Measurements from ENCODE around the gene CXCL12. TPM values are rescaled to one million over a fixed set of nuclear protein-coding genes. Genes with fewer than 3 reads are reported as not detected.

CXCL12 gene
- total RNA-seq, 4 donors from 2014 or later: 44.7 to 81.2 (median 56.9) TPM

DNA sequence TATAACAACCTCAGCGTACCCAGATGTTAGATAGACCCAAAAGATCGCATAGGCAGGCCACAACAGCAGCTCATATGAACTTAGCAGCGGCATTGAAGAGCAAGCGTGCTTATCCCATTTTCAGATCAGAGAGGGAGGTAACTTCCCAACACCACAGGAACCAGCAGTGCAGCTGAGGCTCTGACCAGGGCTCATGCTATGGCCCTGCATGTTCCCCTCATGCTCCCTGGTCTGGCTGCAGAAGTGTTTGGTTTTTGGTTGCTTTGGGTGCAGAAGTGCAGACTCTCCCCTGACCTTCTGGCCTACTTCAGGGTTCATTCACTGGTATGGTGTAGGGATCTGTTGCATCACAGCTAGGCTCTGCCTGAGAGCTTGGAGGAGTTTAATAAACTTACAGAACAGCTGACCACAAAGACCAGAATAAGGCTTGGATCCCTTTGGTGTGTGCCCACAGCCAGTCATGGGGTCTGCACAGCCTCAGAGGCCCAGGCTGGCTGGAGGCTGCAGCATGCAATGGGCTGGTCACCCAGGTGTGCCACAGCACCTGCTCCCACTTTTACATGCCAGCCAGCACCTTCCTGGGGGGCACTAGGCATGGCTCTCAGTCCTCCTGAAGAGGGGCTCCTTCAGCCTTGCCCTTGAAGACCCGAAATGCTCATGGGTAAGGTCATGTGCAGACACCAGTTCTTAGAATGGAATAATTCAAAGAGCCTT lies 9.1 kb upstream of the CXCL12 start:
- WGBS, 2 donors (ENCODE audit: low coverage in 1 of 2): 93% methylated on average over 3 of the region's 5 CpGs; no CpG with 5 or more reads in 1 of the 2 donors
- no peak for TF ChIP-seq POLR2AphosphoS5 (IDR thresholded peaks at IDR 0.05)
- TF ChIP-seq EP300 (IDR thresholded peaks at IDR 0.05): no peak
- TF ChIP-seq POLR2A (IDR thresholded peaks at IDR 0.05): no peak
- TF ChIP-seq, protein P1, sequence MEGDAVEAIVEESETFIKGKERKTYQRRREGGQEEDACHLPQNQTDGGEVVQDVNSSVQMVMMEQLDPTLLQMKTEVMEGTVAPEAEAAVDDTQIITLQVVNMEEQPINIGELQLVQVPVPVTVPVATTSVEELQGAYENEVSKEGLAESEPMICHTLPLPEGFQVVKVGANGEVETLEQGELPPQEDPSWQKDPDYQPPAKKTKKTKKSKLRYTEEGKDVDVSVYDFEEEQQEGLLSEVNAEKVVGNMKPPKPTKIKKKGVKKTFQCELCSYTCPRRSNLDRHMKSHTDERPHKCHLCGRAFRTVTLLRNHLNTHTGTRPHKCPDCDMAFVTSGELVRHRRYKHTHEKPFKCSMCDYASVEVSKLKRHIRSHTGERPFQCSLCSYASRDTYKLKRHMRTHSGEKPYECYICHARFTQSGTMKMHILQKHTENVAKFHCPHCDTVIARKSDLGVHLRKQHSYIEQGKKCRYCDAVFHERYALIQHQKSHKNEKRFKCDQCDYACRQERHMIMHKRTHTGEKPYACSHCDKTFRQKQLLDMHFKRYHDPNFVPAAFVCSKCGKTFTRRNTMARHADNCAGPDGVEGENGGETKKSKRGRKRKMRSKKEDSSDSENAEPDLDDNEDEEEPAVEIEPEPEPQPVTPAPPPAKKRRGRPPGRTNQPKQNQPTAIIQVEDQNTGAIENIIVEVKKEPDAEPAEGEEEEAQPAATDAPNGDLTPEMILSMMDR (IDR thresholded peaks at IDR 0.05): no peak
- Histone ChIP-seq H3K9me3 (no peaks in the 10 kb centered on the region), H3K4me3 (no peak overlapping the region), H3K27me3 (peaks cover 24% of the 10 kb centered on the region), H3K4me1 (no peaks in the 10 kb centered on the region), H3K27ac (no peak overlapping the region), H3K36me3 (no peaks in the 10 kb centered on the region)
- no peak for ATAC-seq

DNA sequence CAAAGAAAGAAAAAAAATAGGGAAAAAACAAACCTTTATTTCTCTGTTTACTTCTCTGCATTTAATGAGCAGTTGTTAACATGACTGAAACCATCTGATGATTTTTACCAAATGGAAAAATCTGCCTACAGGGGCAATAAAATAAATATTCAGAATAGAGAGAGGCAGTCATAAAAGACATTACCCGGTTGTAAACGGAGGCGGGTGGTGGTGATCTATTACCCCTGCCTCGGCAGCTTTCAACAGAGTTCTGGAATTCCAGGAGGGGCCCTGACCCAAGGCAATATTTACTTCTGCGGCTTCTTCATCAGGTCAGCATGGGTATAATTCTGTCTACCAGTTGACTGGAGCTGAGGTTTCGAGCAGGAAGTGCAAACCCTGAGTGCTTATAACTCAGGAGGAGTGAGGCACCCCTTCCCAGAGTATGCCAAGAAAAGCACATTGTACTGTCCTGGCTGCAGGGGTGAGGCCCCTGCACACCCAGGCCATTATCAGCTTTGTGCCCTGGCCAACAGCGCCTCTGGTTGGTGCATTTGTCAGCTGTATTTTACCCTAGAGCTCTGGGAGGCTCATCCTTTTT lies 8.2 kb upstream of the CXCL12 start:
- Histone ChIP-seq H3K36me3 (no peaks in the 10 kb centered on the region), H3K4me3 (no peak overlapping the region), H3K27me3 (peaks cover 24% of the 10 kb centered on the region), H3K27ac (no peak overlapping the region), H3K4me1 (no peaks in the 10 kb centered on the region), H3K9me3 (no peaks in the 10 kb centered on the region)
- ATAC-seq: no peak
- 50 to 75% methylated on average over 4 to 5 of the region's 7 CpGs for WGBS, 2 donors (ENCODE audit: low coverage in 1 of 2)
- TF ChIP-seq, protein P1 (IDR thresholded peaks at IDR 0.05): no peak

GRCh38 chr10:44392420-44392819 lies 7.5 kb upstream of the CXCL12 start:
- Histone ChIP-seq H3K36me3 (no peaks in the 10 kb centered on the region), H3K27me3 (peaks cover 25% of the 10 kb centered on the region), H3K9me3 (no peaks in the 10 kb centered on the region), H3K4me1 (no peaks in the 10 kb centered on the region), H3K4me3 (no peak overlapping the region), H3K27ac (no peak overlapping the region)
- no peak for ATAC-seq
- TF ChIP-seq POLR2AphosphoS5 (IDR thresholded peaks at IDR 0.05) (no peak), POLR2A (IDR thresholded peaks at IDR 0.05) (no peak), EP300 (IDR thresholded peaks at IDR 0.05) (no peak)
- TF ChIP-seq, protein P1 (IDR thresholded peaks at IDR 0.05): no peak
- WGBS, 2 donors (ENCODE audit: low coverage in 1 of 2): 89 to 93% methylated on average over 2 to 3 of the region's 3 CpGs

DNA sequence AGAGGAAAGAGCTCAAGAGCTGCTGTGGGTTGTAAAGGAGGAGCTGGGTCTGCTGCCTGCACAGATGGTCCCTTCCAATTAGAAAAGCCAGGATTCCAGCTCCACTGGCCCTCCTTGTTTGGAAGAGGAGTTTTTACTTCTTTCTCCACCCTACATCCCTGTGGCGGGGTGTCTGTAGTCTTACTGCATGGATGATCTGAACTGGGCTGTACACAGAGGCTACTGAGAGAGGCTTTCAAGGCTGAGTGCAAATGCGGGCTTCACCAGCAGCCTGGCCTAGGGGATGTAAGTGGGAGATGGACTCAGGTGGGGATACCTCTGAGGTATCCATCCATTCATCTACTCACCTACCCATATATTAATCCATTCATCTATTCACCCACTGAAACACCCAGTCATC lies 7.1 kb upstream of the CXCL12 start:
- H3K36me3 ChIP-seq: no peaks in the 10 kb centered on the region
- H3K27ac ChIP-seq: no peak overlapping the region
- no peak overlapping the region for H3K4me3 ChIP-seq
- ATAC-seq: no peak
- H3K27me3 ChIP-seq: peaks cover 27% of the 10 kb centered on the region
- H3K4me1 ChIP-seq: peaks cover 0 to under 1% (median 0%) of the 10 kb centered on the region in 3 donors
- H3K9me3 ChIP-seq: no peaks in the 10 kb centered on the region
- TF ChIP-seq, protein P1 (IDR thresholded peaks at IDR 0.05): no peak
- no peak for TF ChIP-seq POLR2AphosphoS5 (IDR thresholded peaks at IDR 0.05)
- WGBS, 2 donors (ENCODE audit: low coverage in 1 of 2): 83 to 100% methylated on average over 2 of the region's 2 CpGs

DNA sequence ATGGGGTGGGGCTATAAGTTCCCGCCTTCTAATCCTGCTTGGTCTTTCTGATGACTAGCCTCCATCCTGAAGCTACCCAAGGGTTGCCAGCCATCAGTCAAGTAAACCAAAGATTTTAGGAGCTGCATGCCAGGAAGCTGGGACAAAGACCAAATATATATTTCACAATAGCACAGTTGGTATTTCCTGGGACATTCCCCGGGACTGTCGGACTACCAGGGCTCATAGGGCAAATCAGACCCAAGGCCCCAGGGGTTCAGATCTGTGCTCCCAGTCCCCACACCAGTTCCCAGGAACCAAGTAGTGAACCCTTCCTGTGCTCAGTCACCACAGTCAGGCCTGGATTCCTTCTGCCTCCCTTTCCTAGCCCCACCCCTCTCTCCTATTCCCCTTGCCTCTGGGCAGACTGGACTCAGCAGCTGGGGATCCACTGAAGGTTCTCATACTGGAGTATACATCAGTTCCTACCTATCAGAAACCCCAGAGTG lies 5.7 kb upstream of the CXCL12 start:
- Histone ChIP-seq H3K27me3 (peaks cover 41% of the 10 kb centered on the region), H3K9me3 (no peaks in the 10 kb centered on the region), H3K4me3 (no peak overlapping the region), H3K4me1 (peaks cover 0 to 8% (median 0%) of the 10 kb centered on the region in 3 donors), H3K36me3 (no peaks in the 10 kb centered on the region), H3K27ac (no peak overlapping the region)
- ATAC-seq: no peak
- 95 to 100% methylated on average over 1 to 3 of the region's 3 CpGs for WGBS, 2 donors (ENCODE audit: low coverage in 1 of 2)
- TF ChIP-seq POLR2A (IDR thresholded peaks at IDR 0.05): no peak
- no peak for TF ChIP-seq POLR2AphosphoS5 (IDR thresholded peaks at IDR 0.05)
- TF ChIP-seq, protein P1 (IDR thresholded peaks at IDR 0.05): no peak
- TF ChIP-seq EP300 (IDR thresholded peaks at IDR 0.05): no peak
